Transverse colon (tissue), 4 donors: ENCODE measurements around the gene SLC25A43.

Experiments used
- EP300 ChIP-seq: sonication (generic); formaldehyde crosslinking; IDR thresholded peaks from one replicate; pipeline ENCODE4 v1.6.1; 2017; ENCODE audit warnings: antibody characterized with exemption, low read depth
- POLR2A ChIP-seq: fragments of 450-650 bp; IDR thresholded peaks from one replicate; pipeline ENCODE4 v1.6.1; 2016; ENCODE audit warnings: antibody characterized with exemption, mild to moderate bottlenecking, moderate library complexity
- POLR2AphosphoS5 ChIP-seq, 3 donors: sonication (generic); formaldehyde crosslinking; IDR thresholded peaks; one replicate each; pipeline ENCODE4 v1.6.1; 2016; ENCODE audit warnings: antibody characterized with exemption in 3 of 3
- TF ChIP-seq, protein P1 (sequence below), 5 experiments: fragments of 200-600 bp in 3 of 5; fragments of 450-650 bp in 2 of 5; sonication (generic) in 3 of 5; IDR thresholded peaks; 1 replicate in 2 of 5; 2 replicates in 3 of 5; pipeline ENCODE4 v1.5.1; 2016 to 2017; ENCODE audit warnings: antibody characterized with exemption in 5 of 5, inconsistent platforms in 3 of 5, mild to moderate bottlenecking in 2 of 5, moderate library complexity in 1 of 5

DNA sequence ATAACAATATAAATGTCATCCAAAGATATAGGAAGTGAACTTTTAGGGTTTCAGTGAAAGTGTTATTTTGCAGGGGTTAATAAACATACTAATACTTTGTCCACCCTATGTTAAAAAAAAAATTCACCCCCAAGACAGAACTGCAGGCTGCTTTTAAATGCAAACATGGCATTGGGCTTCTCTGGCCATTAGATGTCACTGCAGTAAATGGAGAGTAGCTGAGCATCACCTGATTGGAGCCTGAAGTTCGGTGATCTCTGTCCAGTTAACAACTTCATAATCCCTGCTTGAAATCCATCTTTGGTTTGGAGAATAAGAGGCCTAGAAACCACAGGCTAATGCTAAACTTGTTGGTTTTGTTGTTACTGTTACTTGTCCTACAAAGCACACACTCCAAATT is 18.7 kb downstream of the SLC25A43 start:
- TF ChIP-seq, protein P1, sequence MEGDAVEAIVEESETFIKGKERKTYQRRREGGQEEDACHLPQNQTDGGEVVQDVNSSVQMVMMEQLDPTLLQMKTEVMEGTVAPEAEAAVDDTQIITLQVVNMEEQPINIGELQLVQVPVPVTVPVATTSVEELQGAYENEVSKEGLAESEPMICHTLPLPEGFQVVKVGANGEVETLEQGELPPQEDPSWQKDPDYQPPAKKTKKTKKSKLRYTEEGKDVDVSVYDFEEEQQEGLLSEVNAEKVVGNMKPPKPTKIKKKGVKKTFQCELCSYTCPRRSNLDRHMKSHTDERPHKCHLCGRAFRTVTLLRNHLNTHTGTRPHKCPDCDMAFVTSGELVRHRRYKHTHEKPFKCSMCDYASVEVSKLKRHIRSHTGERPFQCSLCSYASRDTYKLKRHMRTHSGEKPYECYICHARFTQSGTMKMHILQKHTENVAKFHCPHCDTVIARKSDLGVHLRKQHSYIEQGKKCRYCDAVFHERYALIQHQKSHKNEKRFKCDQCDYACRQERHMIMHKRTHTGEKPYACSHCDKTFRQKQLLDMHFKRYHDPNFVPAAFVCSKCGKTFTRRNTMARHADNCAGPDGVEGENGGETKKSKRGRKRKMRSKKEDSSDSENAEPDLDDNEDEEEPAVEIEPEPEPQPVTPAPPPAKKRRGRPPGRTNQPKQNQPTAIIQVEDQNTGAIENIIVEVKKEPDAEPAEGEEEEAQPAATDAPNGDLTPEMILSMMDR (IDR thresholded peaks at IDR 0.05): no peak
- TF ChIP-seq POLR2A: no peak
- no peak for TF ChIP-seq EP300
- no peak for TF ChIP-seq POLR2AphosphoS5 (IDR thresholded peaks at IDR 0.05)
